Panc1 (cell line): ENCODE data around the gene CABP4. TPM values are rescaled to one million over a fixed set of nuclear protein-coding genes. Genes with fewer than 3 reads are reported as not detected.
A peak's percentile ranks its signal among the peaks of the same experiment; 100 is the strongest.

Source experiments
- ATAC-seq: fragments of 200-7000 bp; cut with Tn5 transposase; 2 replicates; pipeline ENCODE4 v1.9.1; 2020; ENCODE audit warnings: mild to moderate bottlenecking, moderate library complexity
- BruUV-seq: library from RNA; stranded (reverse); fragments of 400-500 nt; replicated peaks from 2 replicates; lab custom pipeline; 2021; lab: Mats Ljungman, UMichigan
- CTCF ChIA-PET: fragments of 300-600 bp; sonication (Branson Sonifier 250); formaldehyde crosslinking; loops from one replicate; lab custom pipeline; 2022; ENCODE audit warnings: antibody characterized with exemption; lab: Charles Lee
- POLR2A ChIA-PET: fragments of 300-600 bp; sonication (Branson Sonifier 250); formaldehyde crosslinking; loops from one replicate; lab custom pipeline; 2022; ENCODE audit warnings: antibody characterized with exemption; lab: Charles Lee
- DNase-seq: peaks from one replicate; pipeline ENCODE4 v3.0.0-alpha.2; 2010; ENCODE audit warnings: low read depth, low spot score
- H3K27ac ChIP-seq: 2 replicates; pipeline ENCODE4 v1.5.1; 2011; ENCODE audit warnings: mild to moderate bottlenecking, low read length, inconsistent platforms
- H3K27me3 ChIP-seq: fragments of 200-500 bp; sonication (Bioruptor generic); 2 replicates; pipeline ENCODE4 v1.6.0; 2014; ENCODE audit warnings: low read length, inconsistent platforms; ENCODE audit not compliant: control insufficient read depth, insufficient read depth
- H3K36me3 ChIP-seq: fragments of 200-500 bp; sonication (Bioruptor generic); 2 replicates; pipeline ENCODE4 v1.5.1; 2014; ENCODE audit warnings: inconsistent platforms, mild to moderate bottlenecking, low read length, moderate library complexity; ENCODE audit not compliant: control insufficient read depth, insufficient read depth
- H3K4me1 ChIP-seq: 2 replicates; pipeline ENCODE4 v1.5.1; 2011; ENCODE audit warnings: inconsistent platforms, mild to moderate bottlenecking, low read length, moderate library complexity; ENCODE audit not compliant: control insufficient read depth, insufficient read depth
- H3K4me3 ChIP-seq, 2 experiments: 2 replicates each; pipeline ENCODE4 v1.5.1; 2011 to 2012; ENCODE audit warnings: low read depth in 2 of 2, low read length in 2 of 2, mild to moderate bottlenecking in 2 of 2, inconsistent platforms in 1 of 2, moderate library complexity in 1 of 2
- H3K9me3 ChIP-seq: fragments of 200-500 bp; sonication (Bioruptor generic); 2 replicates; pipeline ENCODE4 v1.5.1; 2014; ENCODE audit warnings: low read depth, mild to moderate bottlenecking, inconsistent platforms, low read length, moderate library complexity; ENCODE audit not compliant: control insufficient read depth, insufficient read depth
- CTCF ChIP-seq: fragments of 450-650 bp; IDR thresholded peaks from 2 replicates; pipeline ENCODE4 v1.5.1; 2017; ENCODE audit warnings: mild to moderate bottlenecking
- POLR2AphosphoS5 ChIP-seq: IDR thresholded peaks from 2 replicates; pipeline ENCODE4 v1.6.1; 2012; ENCODE audit warnings: mild to moderate bottlenecking, low read depth, low read length, moderate library complexity
- REST ChIP-seq, 2 experiments: IDR thresholded peaks; 2 replicates each; pipeline ENCODE4 v1.6.1; 2011 to 2012; ENCODE audit warnings: low read depth in 2 of 2, control low read depth in 1 of 2, low read length in 1 of 2, mild to moderate bottlenecking in 1 of 2, moderate library complexity in 1 of 2; ENCODE audit not compliant: insufficient read depth in 1 of 2
- SIN3A ChIP-seq: IDR thresholded peaks from 2 replicates; pipeline ENCODE4 v1.6.1; 2012; ENCODE audit warnings: low read depth, mild to moderate bottlenecking, low read length, moderate library complexity, borderline replicate concordance; ENCODE audit not compliant: insufficient read depth
- TCF7L2 ChIP-seq: IDR thresholded peaks from 2 replicates; pipeline ENCODE4 v1.6.1; 2011; ENCODE audit warnings: mild to moderate bottlenecking, low read depth, low read length, inconsistent platforms
- in situ Hi-C: cut with HindIII; loops from 2 replicates; pipeline ENCODE4 v1.10.0; 2016; ENCODE audit warnings: low sequenced_read_pairs, low pct_unique_long_range_greater_than_20kb
- intact Hi-C: fragments of 100-400 bp; cut with micrococcal nuclease; formaldehyde crosslinking; loops from one replicate; pipeline ENCODE4 v1.10.0; 2022; ENCODE audit not compliant: unreplicated experiment
- total RNA-seq: library from RNA; stranded (reverse); gene quantifications from one replicate; pipeline ENCODE4 v1.2.1, GENCODE V29; 2021; ENCODE audit not compliant: unreplicated experiment

CABP4 gene
- total RNA-seq, 1 experiment from 2014 or later = not detected

GRCh38 chr11:67428052-67429001 is 26.8 kb upstream of the CABP4 start, which contains the start of gene RPS6KB2:
Gene RPS6KB2 (plus strand): TSS chr11:67428494. CDS start chr11:67428546, 52 bp downstream.
- no TSS peak for BruUV-seq
- no peaks in the 10 kb centered on the region for H3K27me3 ChIP-seq
- peak; percentile 93 for ATAC-seq
- intact Hi-C loops (no loop called here), in situ Hi-C loops (no loop called here)
- peak within 1 kb of the TSS; percentile 85 for H3K27ac ChIP-seq
- DNase-seq = peak; percentile 96
- peak within 1 kb of the TSS; percentile 63 to 95 for H3K4me3 ChIP-seq
- TF ChIP-seq POLR2AphosphoS5 (peak; percentile 88), REST (IDR thresholded peaks at IDR 0.05; ENCODE audit: insufficient read depth in 1 of 2, low read depth in 2 of 2, low read length in 1 of 2) (no peak), CTCF (no peak), TCF7L2 (no peak), SIN3A (peak; percentile 92; the same call in 1 of the 2 replicates)
- peaks cover 7% of the 10 kb centered on the region for H3K4me1 ChIP-seq
- H3K9me3 ChIP-seq = no peaks in the 10 kb centered on the region
- POLR2A ChIA-PET = no interaction called here
- CTCF ChIA-PET = interaction anchor here (0.6 kb wide), 1 partner anchor 113 kb away, joined by 3 read pairs; no protein-coding TSS in a partner anchor
- H3K36me3 ChIP-seq = no peaks in the 10 kb centered on the region; the same call in 1 of the 2 replicates

- BruUV-seq = no TSS peak
- H3K36me3 ChIP-seq = no peaks in the 10 kb centered on the region; the same call in 1 of the 2 replicates
- POLR2A ChIA-PET = no interaction called here
- TF ChIP-seq POLR2AphosphoS5 (no peak), REST (IDR thresholded peaks at IDR 0.05; ENCODE audit: insufficient read depth in 1 of 2, low read depth in 2 of 2, low read length in 1 of 2) (no peak), CTCF (no peak), SIN3A (no peak), TCF7L2 (no peak)
- H3K4me3 ChIP-seq = peak overlapping the region; percentile 63 to 95
- CTCF ChIA-PET = interaction anchor here (0.6 kb wide), 1 partner anchor 58 kb away, joined by 3 read pairs; no protein-coding TSS in a partner anchor
- H3K9me3 ChIP-seq = no peaks in the 10 kb centered on the region
- intact Hi-C loops (no loop called here), in situ Hi-C loops (no loop called here)
- H3K4me1 ChIP-seq = peaks cover 14% of the 10 kb centered on the region
- H3K27me3 ChIP-seq = no peaks in the 10 kb centered on the region
- ATAC-seq = no peak
- H3K27ac ChIP-seq = peak overlapping the region; percentile 85
- no peak for DNase-seq
These were observed 26.0 kb upstream of the CABP4 start for GRCh38 chr11:67429038-67429668.
